ENCODE data around the gene CEND1.

DNA sequence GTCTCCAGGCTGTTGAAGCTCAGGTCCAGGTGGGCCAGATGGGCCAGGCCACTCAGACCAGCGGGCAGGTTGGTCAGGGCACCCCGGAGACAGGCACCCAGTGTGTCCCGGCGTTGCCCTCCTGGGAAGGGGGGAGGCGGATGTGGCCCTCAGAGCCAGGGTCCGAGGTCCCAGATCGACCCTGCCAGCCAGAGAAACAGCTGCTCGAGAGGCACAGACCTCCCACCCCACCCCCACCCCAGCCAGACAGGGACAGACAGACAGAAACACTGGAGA lies 13.5 kb upstream of the CEND1 start:
- TF ChIP-seq CTCF (conservative IDR thresholded peaks at IDR 0.05 in 1 of 2, IDR thresholded peaks at IDR 0.05 in 1 of 2; ENCODE audit: low read depth in 1 of 2, low read length in 2 of 2) = no peak
- no peak for TF ChIP-seq EZH2 (IDR thresholded peaks at IDR 0.05; ENCODE audit: low read length, missing control alignments)
